Hepatocyte (in vitro differentiated cells): ENCODE data around the gene SULT1C3.

Experiments
- EZH2 ChIP-seq: fragments of 200-600 bp; sonication (generic); IDR thresholded peaks from 2 replicates; pipeline ENCODE4 v1.6.1; 2016; ENCODE audit warnings: antibody characterized with exemption, mild to moderate bottlenecking, borderline replicate concordance
- EZH2phosphoT487 ChIP-seq: fragments of 200-600 bp; sonication (generic); IDR thresholded peaks from one replicate; pipeline ENCODE4 v1.6.1; 2018; ENCODE audit warnings: antibody characterized with exemption, mild to moderate bottlenecking, low read depth, moderate library complexity; ENCODE audit not compliant: unreplicated experiment, severe bottlenecking
- TF ChIP-seq, protein P1 (sequence below): fragments of 200-600 bp; sonication (generic); IDR thresholded peaks from 2 replicates; pipeline ENCODE4 v1.5.1; 2016; ENCODE audit warnings: antibody characterized with exemption, mild to moderate bottlenecking; ENCODE audit not compliant: poor library complexity

DNA sequence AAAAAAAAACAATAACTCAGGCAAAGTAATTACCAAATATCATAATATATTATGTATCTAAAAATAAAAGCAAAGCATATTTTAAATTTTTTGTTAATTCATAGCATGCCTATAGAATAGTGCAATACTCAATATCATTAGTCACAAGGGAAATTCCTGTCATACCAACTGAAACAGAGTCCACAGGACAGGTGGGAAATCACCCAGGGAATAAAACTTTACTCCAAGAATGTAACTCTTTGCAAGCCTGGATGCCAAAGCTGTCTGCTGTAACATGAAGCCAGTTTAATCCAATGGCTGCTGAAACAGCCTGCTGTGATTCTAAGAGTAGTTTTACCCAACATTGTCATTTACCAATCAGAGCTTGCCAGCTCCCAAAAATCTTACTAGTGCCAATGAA lies 40.0 kb upstream of the SULT1C3 start:
- TF ChIP-seq EZH2: no peak
- TF ChIP-seq, protein P1, sequence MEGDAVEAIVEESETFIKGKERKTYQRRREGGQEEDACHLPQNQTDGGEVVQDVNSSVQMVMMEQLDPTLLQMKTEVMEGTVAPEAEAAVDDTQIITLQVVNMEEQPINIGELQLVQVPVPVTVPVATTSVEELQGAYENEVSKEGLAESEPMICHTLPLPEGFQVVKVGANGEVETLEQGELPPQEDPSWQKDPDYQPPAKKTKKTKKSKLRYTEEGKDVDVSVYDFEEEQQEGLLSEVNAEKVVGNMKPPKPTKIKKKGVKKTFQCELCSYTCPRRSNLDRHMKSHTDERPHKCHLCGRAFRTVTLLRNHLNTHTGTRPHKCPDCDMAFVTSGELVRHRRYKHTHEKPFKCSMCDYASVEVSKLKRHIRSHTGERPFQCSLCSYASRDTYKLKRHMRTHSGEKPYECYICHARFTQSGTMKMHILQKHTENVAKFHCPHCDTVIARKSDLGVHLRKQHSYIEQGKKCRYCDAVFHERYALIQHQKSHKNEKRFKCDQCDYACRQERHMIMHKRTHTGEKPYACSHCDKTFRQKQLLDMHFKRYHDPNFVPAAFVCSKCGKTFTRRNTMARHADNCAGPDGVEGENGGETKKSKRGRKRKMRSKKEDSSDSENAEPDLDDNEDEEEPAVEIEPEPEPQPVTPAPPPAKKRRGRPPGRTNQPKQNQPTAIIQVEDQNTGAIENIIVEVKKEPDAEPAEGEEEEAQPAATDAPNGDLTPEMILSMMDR: no peak
- no peak for TF ChIP-seq EZH2phosphoT487
